Left renal cortex interstitium (tissue), 4 donors: ENCODE measurements around the gene PTOV1. TPM values are rescaled to one million over a fixed set of nuclear protein-coding genes. Genes with fewer than 3 reads are reported as not detected.
"Not testable (repeated sequence)": the region's sequence is repeated elsewhere in the genome, so short reads cannot be mapped to it uniquely, and the experiment has no call there.

Experiments used
- DNase-seq, 4 donors: peaks; one replicate each; pipeline ENCODE4 v3.0.0-alpha.2; 2013; ENCODE audit warnings: low read depth in 4 of 4, low spot score in 2 of 4, missing footprints in 1 of 4
- polyA plus RNA-seq, 4 donors: library from polyadenylated mRNA; unstranded; fragments of 120-200 nt; gene quantifications; one replicate each; pipeline ENCODE4 v1.2.1, GENCODE V29; 2013; ENCODE audit not compliant: insufficient read length in 4 of 4

PTOV1 gene
- polyA plus RNA-seq, 4 donors, result 234 to 396 (median 355) TPM

DNA sequence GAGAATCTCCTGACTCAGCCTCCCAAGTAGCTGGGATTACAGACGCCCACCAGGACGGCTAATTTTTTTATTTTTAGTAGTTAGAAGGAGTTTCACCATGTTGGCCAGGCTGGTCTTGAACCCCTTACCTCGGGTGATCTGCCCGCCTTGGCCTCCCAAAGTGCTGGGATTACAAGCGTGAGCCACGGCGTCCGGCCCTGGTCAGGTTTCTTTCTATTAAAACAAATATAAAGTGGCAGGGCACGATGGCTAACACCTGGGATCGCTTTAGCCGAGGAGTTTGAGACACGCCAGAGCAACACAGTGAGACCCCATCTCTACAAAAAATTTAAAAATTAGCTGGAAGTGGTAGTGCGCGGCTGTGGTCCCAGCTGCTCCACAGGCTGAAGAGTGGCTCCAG lies 34.4 kb upstream of the PTOV1 start:
- no peak for DNase-seq

GRCh38 chr19:49817964-49818648 lies 32.9 kb upstream of the PTOV1 start, which contains the start of gene MED25:
MED25 (plus strand) TSS chr19:49818289; CDS start chr19:49818342, 53 bp downstream.
- peak; percentile 79 to 97 (median 88) for DNase-seq

DNA sequence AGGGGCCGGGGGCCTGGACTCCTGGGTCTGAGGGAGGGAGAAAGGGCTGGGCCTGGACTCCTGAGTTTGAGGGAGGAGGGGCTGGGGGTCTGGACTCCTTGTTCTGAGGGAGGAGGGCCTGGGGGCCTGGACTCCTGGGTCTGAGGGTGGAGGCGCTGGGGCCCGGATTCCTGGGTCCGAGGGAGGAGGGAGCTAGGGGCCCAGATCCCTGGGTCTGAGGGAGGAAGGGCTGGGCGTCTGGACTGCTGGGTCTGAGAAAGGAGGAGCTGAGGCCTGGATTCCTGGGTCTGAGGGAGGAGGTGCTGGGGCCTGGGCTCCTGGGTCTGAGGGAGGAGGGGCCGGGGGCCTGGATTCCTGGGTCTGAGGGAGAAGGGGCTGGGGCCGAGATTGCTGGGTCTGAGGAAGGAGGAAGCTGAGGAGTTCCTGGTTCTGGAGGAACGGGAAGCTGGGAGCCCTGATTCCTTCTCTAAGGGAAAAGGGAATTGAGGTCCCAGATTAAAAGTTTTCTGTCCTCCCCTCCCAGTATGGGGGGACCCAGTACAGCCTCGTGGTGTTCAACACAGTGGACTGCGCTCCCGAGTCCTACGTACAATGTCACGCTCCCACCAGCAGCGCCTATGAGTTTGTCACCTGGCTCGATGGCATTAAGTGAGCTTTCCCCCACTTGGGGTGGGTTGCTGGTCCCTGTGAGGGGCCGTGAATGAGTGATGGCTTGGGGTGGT lies 32.1 kb upstream of the PTOV1 start:
- no peak for DNase-seq

DNA sequence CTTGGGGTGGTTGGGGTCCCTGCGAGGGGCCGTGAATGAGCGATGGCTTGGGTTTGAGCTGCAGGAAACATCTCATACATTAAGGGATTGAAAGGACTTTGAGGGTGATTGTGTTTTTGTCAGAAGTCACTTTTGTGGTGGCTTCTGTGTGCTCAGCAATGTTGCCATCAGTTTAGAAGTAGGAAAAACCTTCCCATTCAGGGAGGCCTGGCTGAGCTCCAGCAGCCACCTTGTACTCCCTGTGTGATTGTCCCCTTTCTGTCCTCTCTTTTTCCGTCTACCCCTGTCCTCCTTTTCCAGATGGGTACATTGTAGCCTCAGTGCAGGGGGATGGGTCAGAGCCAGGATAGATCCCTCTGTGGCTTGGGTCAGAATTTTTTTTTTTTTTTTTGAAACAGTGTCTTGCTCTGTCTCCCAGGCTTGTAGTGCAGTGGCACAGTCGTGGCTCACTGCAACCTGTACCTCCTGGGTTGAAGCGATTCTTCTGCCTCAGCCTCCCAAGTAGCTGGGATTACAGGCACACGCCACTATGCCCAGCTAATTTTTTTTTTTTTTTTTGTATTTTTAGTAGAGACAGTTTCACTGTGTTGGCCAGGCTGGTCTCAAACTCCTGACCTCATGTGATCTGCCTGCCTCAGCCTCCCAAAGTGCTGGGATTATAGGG lies 31.4 kb upstream of the PTOV1 start:
- not testable (repeated sequence) for DNase-seq

DNA sequence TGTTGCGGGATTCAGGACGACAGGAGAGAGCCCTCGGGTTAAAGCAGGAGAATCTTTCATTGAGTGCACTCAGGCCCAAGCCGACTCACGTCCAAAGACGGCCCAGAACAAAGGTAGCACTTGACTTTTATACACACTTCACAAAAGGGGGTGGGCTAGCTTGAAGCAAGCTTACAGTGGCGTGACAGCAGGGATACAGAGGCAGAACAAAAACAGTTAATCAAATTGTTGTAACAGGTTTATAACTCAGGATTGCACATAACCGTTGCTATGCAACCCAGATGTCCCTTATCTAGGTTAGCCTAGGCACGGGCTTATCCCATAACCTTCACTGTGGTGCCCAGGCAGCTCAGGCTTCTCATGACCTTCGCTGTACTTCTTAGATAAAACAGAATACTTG lies 30.8 kb upstream of the PTOV1 start:
- DNase-seq, result no peak

- no peak for DNase-seq
Measured at GRCh38 chr19:49823472-49823871, 27.5 kb upstream of the PTOV1 start.

DNA sequence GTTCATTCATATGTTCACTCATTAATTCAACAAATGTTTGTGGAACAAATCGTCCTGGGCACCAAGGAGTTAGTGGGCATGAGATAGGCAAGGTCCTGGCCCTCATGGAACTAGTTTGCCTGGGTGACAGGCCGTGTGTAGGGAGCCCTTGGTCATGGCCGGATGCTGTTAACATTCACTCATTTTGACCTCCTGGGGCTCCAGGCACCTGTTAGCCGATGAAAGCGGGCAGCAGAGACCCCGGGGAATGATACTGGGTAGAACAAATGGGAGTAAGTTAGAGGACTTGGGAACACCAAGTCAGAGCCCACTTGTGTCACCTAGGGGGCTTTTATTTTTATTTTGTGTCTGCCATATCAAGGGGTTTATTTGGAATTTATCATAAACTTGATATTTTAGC lies 26.3 kb upstream of the PTOV1 start:
- DNase-seq, result no peak

DNA sequence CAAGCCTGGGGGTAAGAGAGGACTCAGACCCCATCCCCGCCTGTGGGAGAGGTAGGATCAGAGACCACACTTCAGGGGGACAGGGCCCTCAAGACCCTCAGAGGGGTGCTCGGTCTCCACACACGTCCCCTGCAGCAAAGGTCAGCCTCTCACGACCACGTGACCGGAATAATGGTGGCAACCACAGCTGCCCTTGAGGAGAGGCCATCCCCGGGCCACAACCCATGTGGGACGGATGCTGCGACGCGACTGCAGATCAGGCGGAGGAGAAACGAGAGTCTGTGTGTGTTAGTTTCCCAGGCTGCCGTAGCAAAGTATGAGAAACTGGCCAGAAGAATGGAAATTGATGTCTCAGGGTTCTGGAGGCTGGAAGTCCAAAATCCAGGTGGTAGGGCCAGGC lies 23.9 kb upstream of the PTOV1 start:
- no peak for DNase-seq

DNA sequence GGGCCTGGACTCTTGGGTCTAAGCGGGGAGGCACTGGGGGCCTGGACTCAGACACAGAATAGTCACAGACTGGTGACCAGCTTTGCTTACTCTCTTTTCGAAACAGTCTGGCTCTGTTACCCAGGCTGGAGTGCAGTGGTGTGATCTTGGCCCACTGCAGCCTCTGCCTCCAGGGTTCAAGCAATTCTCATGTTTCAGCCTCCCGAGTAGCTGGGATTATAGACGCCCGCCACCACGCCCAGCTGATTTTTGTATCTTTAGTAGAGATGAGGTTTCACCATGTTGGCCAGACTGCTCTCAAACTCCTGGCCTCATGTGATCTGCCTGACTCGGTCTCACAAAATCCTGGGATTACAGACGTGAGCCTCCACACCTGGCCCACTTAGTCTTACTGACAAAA lies 21.8 kb upstream of the PTOV1 start:
- DNase-seq, result no peak

DNA sequence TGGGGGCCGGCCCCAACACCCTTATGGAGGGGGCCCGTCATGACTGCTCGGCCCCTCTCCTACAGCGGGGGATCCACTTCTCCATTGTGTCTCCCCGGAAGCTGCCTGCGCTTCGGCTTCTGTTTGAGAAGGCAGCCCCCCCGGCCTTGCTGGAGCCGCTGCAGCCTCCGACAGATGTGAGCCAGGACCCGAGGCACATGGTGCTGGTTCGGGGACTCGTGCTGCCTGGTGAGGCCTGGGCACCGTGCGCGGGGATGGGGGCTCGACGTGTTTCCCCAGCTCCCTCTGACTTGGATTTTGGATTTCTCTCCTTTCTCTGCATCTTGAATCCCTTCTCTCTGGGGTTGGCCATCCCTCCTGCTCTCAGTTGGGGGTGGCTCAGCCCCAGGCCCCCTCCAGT lies 21.2 kb upstream of the PTOV1 start:
- no peak for DNase-seq

GRCh38 chr19:49830766-49831165 lies 20.2 kb upstream of the PTOV1 start:
- no peak for DNase-seq

DNA sequence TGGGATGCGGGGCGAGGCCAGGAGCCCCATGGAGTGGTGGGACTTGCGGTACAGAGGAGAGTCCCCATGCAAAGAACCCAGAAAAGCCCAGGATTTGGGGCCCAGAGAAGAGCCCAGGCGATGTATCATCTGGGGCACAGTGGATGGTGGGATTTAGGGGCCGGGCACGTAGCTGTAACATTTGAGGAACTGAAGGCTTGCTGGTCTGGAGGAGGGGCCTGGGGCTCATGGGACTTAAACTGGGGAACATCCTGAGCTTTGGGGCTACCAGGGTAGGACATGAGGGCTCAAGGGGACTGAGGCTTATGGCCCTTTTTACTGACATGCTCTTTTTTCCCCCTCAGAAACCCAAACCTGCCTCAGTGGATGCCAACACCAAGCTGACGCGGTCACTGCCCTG lies 19.4 kb upstream of the PTOV1 start:
- DNase-seq, result no peak

GRCh38 chr19:49832556-49832955 lies 18.4 kb upstream of the PTOV1 start:
- no peak for DNase-seq

GRCh38 chr19:49833599-49833998 lies 17.4 kb upstream of the PTOV1 start:
- no peak for DNase-seq

- no peak for DNase-seq
Measured at GRCh38 chr19:49835562-49835961, 15.4 kb upstream of the PTOV1 start.

- DNase-seq, result no peak
Measured at GRCh38 chr19:49836176-49837008, 14.6 kb upstream of the PTOV1 start.

DNA sequence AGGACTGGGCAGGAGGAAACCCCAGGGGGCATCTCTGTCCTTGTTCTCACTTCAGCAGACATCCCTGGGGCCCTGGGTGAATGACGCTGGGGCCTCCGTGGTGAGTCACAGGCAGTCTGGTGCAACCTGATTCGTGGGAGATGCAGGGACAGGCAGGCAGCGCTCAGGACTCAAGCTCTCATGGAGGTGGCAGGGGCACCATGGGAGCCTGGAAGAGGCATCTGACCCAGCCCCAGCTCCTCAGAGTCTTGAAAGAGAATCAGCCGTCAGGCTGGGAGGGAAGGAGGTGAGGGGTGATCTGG lies 14.0 kb upstream of the PTOV1 start:
- DNase-seq, result no peak

GRCh38 chr19:49837425-49837824 lies 13.5 kb upstream of the PTOV1 start:
- DNase-seq, result no peak

GRCh38 chr19:49838885-49839588 lies 11.9 kb upstream of the PTOV1 start:
- no peak for DNase-seq

GRCh38 chr19:49839713-49840112 lies 11.2 kb upstream of the PTOV1 start:
- DNase-seq, result no peak
